ENCODE measurements around the gene ATG10.

GRCh38 chr5:82164977-82165713 is 193.3 kb downstream of the ATG10 start:
- no peak for TF ChIP-seq EP300 (IDR thresholded peaks at IDR 0.05; ENCODE audit: borderline replicate concordance)
- TF ChIP-seq, protein P1, sequence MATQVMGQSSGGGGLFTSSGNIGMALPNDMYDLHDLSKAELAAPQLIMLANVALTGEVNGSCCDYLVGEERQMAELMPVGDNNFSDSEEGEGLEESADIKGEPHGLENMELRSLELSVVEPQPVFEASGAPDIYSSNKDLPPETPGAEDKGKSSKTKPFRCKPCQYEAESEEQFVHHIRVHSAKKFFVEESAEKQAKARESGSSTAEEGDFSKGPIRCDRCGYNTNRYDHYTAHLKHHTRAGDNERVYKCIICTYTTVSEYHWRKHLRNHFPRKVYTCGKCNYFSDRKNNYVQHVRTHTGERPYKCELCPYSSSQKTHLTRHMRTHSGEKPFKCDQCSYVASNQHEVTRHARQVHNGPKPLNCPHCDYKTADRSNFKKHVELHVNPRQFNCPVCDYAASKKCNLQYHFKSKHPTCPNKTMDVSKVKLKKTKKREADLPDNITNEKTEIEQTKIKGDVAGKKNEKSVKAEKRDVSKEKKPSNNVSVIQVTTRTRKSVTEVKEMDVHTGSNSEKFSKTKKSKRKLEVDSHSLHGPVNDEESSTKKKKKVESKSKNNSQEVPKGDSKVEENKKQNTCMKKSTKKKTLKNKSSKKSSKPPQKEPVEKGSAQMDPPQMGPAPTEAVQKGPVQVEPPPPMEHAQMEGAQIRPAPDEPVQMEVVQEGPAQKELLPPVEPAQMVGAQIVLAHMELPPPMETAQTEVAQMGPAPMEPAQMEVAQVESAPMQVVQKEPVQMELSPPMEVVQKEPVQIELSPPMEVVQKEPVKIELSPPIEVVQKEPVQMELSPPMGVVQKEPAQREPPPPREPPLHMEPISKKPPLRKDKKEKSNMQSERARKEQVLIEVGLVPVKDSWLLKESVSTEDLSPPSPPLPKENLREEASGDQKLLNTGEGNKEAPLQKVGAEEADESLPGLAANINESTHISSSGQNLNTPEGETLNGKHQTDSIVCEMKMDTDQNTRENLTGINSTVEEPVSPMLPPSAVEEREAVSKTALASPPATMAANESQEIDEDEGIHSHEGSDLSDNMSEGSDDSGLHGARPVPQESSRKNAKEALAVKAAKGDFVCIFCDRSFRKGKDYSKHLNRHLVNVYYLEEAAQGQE (IDR thresholded peaks at IDR 0.05; ENCODE audit: low read depth), result no peak
- no peak for TF ChIP-seq MAX (IDR thresholded peaks at IDR 0.05)
- TF ChIP-seq TEAD4 (IDR thresholded peaks at IDR 0.05), result no peak
- TF ChIP-seq YY1 (IDR thresholded peaks at IDR 0.05; ENCODE audit: low read depth), result no peak
- no peak for TF ChIP-seq TAF1 (IDR thresholded peaks at IDR 0.05; ENCODE audit: low read depth)
- no peak for TF ChIP-seq CEBPB (IDR thresholded peaks at IDR 0.05)
- no peak for TF ChIP-seq ZBTB7A (IDR thresholded peaks at IDR 0.05; ENCODE audit: low read depth)
